ENCODE measurements around the gene MOSMO. TPM values are rescaled to one million over a fixed set of nuclear protein-coding genes. Genes with fewer than 3 reads are reported as not detected.
"Not testable (repeated sequence)": the region's sequence is repeated elsewhere in the genome, so short reads cannot be mapped to it uniquely, and the experiment has no call there.

The MOSMO gene
- total RNA-seq, 1 donor from 2014 or later = 16.8 TPM

DNA sequence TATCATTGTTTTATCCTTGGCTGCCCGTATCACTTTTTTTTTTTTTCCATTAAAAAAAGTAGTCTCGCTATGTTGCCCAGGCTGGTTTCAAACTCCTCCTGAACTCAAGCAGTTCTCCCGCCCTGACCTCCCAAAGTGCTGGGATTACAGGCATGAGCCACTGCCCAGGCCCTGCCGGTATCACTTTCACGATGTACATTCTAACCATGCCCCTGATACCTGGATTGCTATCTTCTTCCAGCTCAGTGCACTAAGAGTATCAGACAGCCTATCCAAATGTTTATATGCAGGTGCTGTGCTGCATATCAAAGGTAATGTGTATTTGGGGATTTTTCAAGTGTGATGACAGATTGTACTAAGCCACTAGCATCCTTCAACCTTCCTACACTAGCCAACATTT lies 14.2 kb downstream of the MOSMO start:
- Mint-ChIP-seq H3K9me3 (ENCODE audit: unreplicated experiment) (no peaks in the 10 kb centered on the region), H3K27me3 (ENCODE audit: unreplicated experiment) (no peaks in the 10 kb centered on the region), H3K4me3 (ENCODE audit: unreplicated experiment) (no peak overlapping the region), H3K36me3 (ENCODE audit: unreplicated experiment) (peaks cover 2% of the 10 kb centered on the region), H3K27ac (ENCODE audit: unreplicated experiment) (no peak overlapping the region), H3K4me1 (ENCODE audit: unreplicated experiment) (peaks cover 13% of the 10 kb centered on the region)
- DNase-seq (ENCODE audit: extremely low spot score, unreplicated experiment) = no peak
- TF ChIP-seq, protein P1, sequence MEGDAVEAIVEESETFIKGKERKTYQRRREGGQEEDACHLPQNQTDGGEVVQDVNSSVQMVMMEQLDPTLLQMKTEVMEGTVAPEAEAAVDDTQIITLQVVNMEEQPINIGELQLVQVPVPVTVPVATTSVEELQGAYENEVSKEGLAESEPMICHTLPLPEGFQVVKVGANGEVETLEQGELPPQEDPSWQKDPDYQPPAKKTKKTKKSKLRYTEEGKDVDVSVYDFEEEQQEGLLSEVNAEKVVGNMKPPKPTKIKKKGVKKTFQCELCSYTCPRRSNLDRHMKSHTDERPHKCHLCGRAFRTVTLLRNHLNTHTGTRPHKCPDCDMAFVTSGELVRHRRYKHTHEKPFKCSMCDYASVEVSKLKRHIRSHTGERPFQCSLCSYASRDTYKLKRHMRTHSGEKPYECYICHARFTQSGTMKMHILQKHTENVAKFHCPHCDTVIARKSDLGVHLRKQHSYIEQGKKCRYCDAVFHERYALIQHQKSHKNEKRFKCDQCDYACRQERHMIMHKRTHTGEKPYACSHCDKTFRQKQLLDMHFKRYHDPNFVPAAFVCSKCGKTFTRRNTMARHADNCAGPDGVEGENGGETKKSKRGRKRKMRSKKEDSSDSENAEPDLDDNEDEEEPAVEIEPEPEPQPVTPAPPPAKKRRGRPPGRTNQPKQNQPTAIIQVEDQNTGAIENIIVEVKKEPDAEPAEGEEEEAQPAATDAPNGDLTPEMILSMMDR (IDR thresholded peaks at IDR 0.05) = no peak

DNA sequence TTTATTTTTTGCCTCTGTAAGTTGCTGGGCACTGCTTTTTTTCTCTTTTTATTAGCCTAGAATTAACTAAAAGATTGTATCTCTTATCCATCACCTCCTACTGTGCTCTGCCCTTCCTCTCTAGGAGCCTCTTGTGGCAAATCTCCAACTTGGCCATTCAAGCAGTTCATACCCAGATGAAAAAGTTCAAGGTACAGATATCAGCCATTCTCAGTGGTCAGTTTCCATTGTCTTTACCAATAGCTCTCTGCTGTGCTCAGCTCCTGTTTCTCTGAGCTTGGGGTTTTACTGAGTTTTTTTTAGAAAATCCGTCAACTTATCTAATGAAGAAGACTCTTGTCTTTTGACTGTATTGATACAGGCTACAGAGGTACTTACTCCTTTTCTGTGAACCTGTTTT lies 15.6 kb downstream of the MOSMO start:
- Mint-ChIP-seq H3K4me3 (ENCODE audit: unreplicated experiment) (no peak overlapping the region), H3K27ac (ENCODE audit: unreplicated experiment) (no peak overlapping the region), H3K9me3 (ENCODE audit: unreplicated experiment) (no peaks in the 10 kb centered on the region), H3K36me3 (ENCODE audit: unreplicated experiment) (no peaks in the 10 kb centered on the region), H3K27me3 (ENCODE audit: unreplicated experiment) (no peaks in the 10 kb centered on the region), H3K4me1 (ENCODE audit: unreplicated experiment) (peaks cover 22% of the 10 kb centered on the region)
- TF ChIP-seq, protein P1 (IDR thresholded peaks at IDR 0.05) = no peak
- DNase-seq (ENCODE audit: extremely low spot score, unreplicated experiment) = no peak

DNA sequence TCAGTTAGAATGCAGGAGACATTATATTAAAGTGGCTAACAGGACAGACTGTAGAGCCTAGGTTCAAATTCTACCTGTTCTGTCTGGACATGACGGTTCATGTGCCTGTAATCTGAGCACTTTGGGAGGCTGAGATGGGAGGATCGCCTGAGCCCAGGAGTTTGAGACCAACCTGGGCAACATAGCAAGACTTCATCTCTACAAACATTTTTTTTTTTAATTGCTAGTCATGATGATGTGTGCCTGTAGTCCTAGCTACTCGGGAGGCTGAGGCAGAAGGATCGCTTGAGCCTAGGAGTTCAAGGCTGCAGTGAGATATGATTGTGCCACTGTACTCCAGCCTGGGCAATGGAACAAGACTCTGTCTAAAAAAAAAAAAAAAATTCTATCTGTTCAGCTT lies 16.9 kb downstream of the MOSMO start:
- H3K4me1 Mint-ChIP-seq (ENCODE audit: unreplicated experiment) = peaks cover 25% of the 10 kb centered on the region
- not testable (repeated sequence) for H3K27ac Mint-ChIP-seq (ENCODE audit: unreplicated experiment); H3K9me3 Mint-ChIP-seq (ENCODE audit: unreplicated experiment); H3K36me3 Mint-ChIP-seq (ENCODE audit: unreplicated experiment); DNase-seq (ENCODE audit: extremely low spot score, unreplicated experiment); H3K4me3 Mint-ChIP-seq (ENCODE audit: unreplicated experiment); H3K27me3 Mint-ChIP-seq (ENCODE audit: unreplicated experiment)

DNA sequence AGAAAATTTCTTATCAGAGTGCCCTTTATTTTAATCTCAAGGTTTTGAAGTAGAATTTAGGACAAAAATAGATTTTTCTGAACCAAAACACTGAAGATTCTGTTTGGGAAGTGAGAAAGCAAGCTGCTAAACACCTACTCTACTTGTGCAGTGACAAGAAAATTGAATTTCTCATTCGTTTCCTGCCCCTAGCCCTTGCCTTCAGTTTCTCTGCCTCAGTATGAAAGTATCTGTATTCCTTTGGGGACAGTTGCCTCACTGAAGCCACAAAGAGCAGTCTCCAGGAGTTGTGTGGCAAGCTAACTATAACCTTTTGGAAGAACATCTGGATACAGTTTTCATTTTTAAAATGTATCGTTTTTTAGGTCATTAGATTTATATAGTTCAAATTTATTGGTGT lies 19.7 kb downstream of the MOSMO start:
- TF ChIP-seq, protein P1 (IDR thresholded peaks at IDR 0.05) = no peak
- no peak overlapping the region for H3K27ac Mint-ChIP-seq (ENCODE audit: unreplicated experiment)
- H3K27me3 Mint-ChIP-seq (ENCODE audit: unreplicated experiment) = no peaks in the 10 kb centered on the region
- no peak for DNase-seq (ENCODE audit: extremely low spot score, unreplicated experiment)
- peaks cover 27% of the 10 kb centered on the region for H3K4me1 Mint-ChIP-seq (ENCODE audit: unreplicated experiment)
- no peak overlapping the region for H3K4me3 Mint-ChIP-seq (ENCODE audit: unreplicated experiment)
- H3K36me3 Mint-ChIP-seq (ENCODE audit: unreplicated experiment) = peaks cover 5% of the 10 kb centered on the region
- no peaks in the 10 kb centered on the region for H3K9me3 Mint-ChIP-seq (ENCODE audit: unreplicated experiment)

DNA sequence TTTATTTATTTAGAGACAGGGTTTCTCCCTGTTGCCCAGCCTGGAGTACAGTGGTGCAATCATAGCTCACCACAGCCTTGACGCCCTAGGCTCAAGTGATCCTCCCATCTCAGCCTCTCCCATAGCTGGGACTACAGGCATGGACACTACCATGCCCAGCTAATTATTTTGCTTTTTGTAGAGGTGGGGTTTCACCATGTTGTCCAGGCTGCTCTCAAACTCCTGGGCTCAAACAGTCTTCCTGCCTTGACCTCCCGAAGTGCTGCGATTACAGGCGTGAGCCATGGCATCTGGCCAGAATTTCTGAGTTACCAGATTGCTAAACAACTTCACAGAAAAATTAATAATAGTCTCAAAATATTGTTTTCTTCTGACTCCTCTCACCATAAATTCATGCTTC lies 21.7 kb downstream of the MOSMO start:
- TF ChIP-seq, protein P1 (IDR thresholded peaks at IDR 0.05) = no peak
- Mint-ChIP-seq H3K4me3 (ENCODE audit: unreplicated experiment) (no peak overlapping the region), H3K9me3 (ENCODE audit: unreplicated experiment) (no peaks in the 10 kb centered on the region), H3K36me3 (ENCODE audit: unreplicated experiment) (peaks cover 11% of the 10 kb centered on the region), H3K4me1 (ENCODE audit: unreplicated experiment) (peaks cover 29% of the 10 kb centered on the region), H3K27ac (ENCODE audit: unreplicated experiment) (no peak overlapping the region), H3K27me3 (ENCODE audit: unreplicated experiment) (no peaks in the 10 kb centered on the region)
- DNase-seq (ENCODE audit: extremely low spot score, unreplicated experiment) = no peak

Measured in osteocyte (in vitro differentiated cells).